Stimulated activated CD4-positive, alpha-beta T cell treated with anti-CD3 and anti-CD28 coated beads, TNF-alpha, amount 100 ng/mL, for 24 hours (primary cell): Measurements from ENCODE around the gene CPSF3.

Source experiments
- DNase-seq, 3 experiments: peaks; one replicate each; pipeline ENCODE4 v3.0.0-alpha.2; 2020; ENCODE audit warnings: low read depth in 3 of 3

Gene CPSF3

GRCh38 chr2:9518163-9518562 lies 94.7 kb downstream of the CPSF3 start:
- DNase-seq: no peak

- no peak for DNase-seq
Observed at GRCh38 chr2:9518780-9519179, 95.3 kb downstream of the CPSF3 start.

GRCh38 chr2:9519250-9519649 lies 95.8 kb downstream of the CPSF3 start:
- DNase-seq: no peak
